Measurements from ENCODE around the gene TAP2.

DNA sequence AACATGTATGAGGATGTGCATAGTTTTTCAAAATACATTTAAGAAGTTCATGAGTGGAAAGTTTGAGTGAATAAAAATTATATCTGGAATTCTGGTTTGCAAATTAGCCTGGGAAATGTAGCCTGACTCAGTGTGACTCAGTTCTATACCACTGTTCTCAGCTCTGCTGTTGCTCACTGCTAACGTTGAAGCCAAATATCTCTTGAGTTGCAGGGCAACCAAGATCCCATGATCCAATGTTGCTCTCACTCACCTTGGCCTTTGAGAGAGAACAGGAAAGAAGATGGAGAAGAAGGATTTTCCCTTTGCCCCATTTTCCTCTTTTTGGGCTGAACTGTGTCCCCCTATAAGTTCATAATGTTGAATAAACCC, 44.3 kb upstream of the TAP2 start:
- TF ChIP-seq, protein P1, sequence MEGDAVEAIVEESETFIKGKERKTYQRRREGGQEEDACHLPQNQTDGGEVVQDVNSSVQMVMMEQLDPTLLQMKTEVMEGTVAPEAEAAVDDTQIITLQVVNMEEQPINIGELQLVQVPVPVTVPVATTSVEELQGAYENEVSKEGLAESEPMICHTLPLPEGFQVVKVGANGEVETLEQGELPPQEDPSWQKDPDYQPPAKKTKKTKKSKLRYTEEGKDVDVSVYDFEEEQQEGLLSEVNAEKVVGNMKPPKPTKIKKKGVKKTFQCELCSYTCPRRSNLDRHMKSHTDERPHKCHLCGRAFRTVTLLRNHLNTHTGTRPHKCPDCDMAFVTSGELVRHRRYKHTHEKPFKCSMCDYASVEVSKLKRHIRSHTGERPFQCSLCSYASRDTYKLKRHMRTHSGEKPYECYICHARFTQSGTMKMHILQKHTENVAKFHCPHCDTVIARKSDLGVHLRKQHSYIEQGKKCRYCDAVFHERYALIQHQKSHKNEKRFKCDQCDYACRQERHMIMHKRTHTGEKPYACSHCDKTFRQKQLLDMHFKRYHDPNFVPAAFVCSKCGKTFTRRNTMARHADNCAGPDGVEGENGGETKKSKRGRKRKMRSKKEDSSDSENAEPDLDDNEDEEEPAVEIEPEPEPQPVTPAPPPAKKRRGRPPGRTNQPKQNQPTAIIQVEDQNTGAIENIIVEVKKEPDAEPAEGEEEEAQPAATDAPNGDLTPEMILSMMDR (IDR thresholded peaks at IDR 0.05): no peak
- no peak for TF ChIP-seq EP300 (IDR thresholded peaks at IDR 0.05)
